Mesodermal cell (in vitro differentiated cells): ENCODE data around the gene GPN2.
A peak's percentile ranks its signal among the peaks of the same experiment; 100 is the strongest.
"Not testable (repeated sequence)": the region's sequence is repeated elsewhere in the genome, so short reads cannot be mapped to it uniquely, and the experiment has no call there.

Source experiments
- H3K27ac ChIP-seq: 2 replicates; pipeline ENCODE4 v1.7.0; 2013; ENCODE audit warnings: mild to moderate bottlenecking, low read depth, low read length, moderate library complexity; ENCODE audit not compliant: severe bottlenecking
- H3K36me3 ChIP-seq: 2 replicates; pipeline ENCODE4 v1.7.1; 2013; ENCODE audit warnings: mild to moderate bottlenecking, low read length, moderate library complexity; ENCODE audit not compliant: control insufficient read depth, insufficient read depth
- H3K4me1 ChIP-seq: one replicate; pipeline ENCODE4 v1.7.1; 2013; ENCODE audit warnings: mild to moderate bottlenecking, low read length; ENCODE audit not compliant: insufficient read depth, control insufficient read depth, poor library complexity, severe bottlenecking
- H3K4me3 ChIP-seq: 2 replicates; pipeline ENCODE4 v1.7.0; 2013; ENCODE audit warnings: low read length, control low read depth, mild to moderate bottlenecking; ENCODE audit not compliant: insufficient read depth, poor library complexity, severe bottlenecking; ENCODE audit errors: extremely low read depth
- H3K9me3 ChIP-seq: 2 replicates; pipeline ENCODE4 v1.7.1; 2013; ENCODE audit warnings: mild to moderate bottlenecking, low read length, moderate library complexity; ENCODE audit not compliant: control insufficient read depth
- WGBS, 2 experiments: methylation state at CpG; one replicate each; pipeline ENCODE4 v1.1.5; 2013; ENCODE audit warnings: missing lambda C conversion rate in 2 of 2; ENCODE audit not compliant: insufficient coverage in 2 of 2; 5-methylcytosine and 5-hydroxymethylcytosine counted together

GPN2 gene

DNA sequence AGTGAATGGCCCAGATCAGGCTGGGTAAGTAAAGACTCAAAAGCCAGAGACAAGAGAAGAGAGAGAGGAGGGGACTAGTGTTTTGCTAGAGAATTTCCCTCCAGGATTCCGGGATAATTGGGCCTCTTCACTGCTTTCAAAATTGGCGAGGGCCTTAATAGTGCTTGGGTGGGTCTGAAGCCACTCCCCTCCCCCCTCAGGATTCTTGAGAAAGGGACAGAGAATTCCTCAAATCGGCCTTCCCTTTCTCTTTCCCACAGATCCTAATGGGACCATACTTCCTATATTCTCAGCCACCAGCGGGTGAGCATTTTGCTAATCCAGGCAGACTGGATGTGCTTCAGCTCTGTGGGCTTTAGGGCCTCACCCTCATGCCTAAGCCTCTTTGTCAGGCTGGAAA, 15.2 kb downstream of the GPN2 start:
- peaks cover 18% of the 10 kb centered on the region for H3K36me3 ChIP-seq
- no peaks in the 10 kb centered on the region for H3K9me3 ChIP-seq
- no peak overlapping the region for H3K4me3 ChIP-seq
- 53 to 69% methylated on average over 3 to 4 of the region's 4 CpGs for WGBS, 2 experiments
- H3K4me1 ChIP-seq = peaks cover 4% of the 10 kb centered on the region
- H3K27ac ChIP-seq = peak overlapping the region; percentile 3

GRCh38 chr1:26873097-26873496, 17.0 kb downstream of the GPN2 start:
- H3K27ac ChIP-seq, H3K4me1 ChIP-seq, H3K4me3 ChIP-seq, H3K9me3 ChIP-seq: not testable (repeated sequence)
- no CpG with 5 or more reads among the region's 2 CpGs for WGBS, 2 experiments
- H3K36me3 ChIP-seq = peaks cover 16% of the 10 kb centered on the region

DNA sequence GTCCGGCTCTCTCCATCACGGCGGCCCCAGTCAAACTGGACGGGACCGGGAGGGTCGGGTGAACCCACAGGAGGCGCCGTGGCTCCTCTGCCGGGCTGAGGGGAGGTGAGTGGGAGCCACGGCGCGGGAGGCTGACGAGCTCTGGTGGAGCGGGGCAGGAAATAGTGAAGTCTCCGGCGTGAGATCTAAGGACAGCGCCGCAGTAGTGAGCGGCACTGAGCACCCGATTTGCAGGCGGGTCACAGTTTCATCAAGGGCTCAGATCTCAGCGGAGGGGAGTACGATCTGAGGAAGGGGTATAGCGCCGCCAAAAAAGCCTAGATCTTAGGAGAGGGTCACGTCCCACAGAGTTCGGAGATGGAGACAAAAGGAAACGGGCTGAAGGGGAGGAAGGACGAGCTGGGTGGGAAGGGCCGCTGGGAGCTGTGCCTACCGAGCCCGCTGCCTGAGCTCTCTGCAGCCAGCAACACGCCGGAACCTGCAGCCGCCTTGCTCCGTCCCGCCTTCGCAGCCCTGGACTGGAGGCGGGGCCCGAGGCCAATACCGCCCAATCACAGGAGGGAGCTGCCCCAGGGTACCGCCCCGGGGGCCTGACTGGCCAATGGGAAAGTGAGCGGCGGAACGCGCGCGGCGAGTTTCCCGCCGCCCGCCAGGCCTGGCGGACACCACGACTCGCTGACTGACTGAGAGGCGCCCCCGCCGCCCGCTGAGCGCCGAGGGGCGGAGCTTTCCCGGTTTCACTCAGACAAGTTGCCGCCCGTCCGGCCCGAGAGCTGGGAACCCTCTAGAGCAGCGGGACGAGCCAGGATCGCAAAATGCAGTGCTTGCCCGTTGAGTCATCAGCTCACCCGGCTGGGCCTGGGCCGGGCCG, 25.2 kb downstream of the GPN2 start:
- peak overlapping the region; percentile 95 for H3K27ac ChIP-seq
- H3K4me3 ChIP-seq = peak overlapping the region; percentile 57
- WGBS, 2 experiments = 0 to 1% methylated on average over 54 to 64 of the region's 75 CpGs
- H3K4me1 ChIP-seq = peaks cover 33% of the 10 kb centered on the region
- no peaks in the 10 kb centered on the region for H3K9me3 ChIP-seq
- H3K36me3 ChIP-seq = no peaks in the 10 kb centered on the region

- peak overlapping the region; percentile 57 for H3K4me3 ChIP-seq
- no peaks in the 10 kb centered on the region for H3K9me3 ChIP-seq
- peaks cover 33% of the 10 kb centered on the region for H3K4me1 ChIP-seq
- H3K27ac ChIP-seq = no peak overlapping the region
- WGBS, 2 experiments = 90 to 95% methylated on average over 10 to 11 of the region's 20 CpGs
- no peaks in the 10 kb centered on the region for H3K36me3 ChIP-seq
These were observed 26.4 kb downstream of the GPN2 start for GRCh38 chr1:26863685-26864077.

DNA sequence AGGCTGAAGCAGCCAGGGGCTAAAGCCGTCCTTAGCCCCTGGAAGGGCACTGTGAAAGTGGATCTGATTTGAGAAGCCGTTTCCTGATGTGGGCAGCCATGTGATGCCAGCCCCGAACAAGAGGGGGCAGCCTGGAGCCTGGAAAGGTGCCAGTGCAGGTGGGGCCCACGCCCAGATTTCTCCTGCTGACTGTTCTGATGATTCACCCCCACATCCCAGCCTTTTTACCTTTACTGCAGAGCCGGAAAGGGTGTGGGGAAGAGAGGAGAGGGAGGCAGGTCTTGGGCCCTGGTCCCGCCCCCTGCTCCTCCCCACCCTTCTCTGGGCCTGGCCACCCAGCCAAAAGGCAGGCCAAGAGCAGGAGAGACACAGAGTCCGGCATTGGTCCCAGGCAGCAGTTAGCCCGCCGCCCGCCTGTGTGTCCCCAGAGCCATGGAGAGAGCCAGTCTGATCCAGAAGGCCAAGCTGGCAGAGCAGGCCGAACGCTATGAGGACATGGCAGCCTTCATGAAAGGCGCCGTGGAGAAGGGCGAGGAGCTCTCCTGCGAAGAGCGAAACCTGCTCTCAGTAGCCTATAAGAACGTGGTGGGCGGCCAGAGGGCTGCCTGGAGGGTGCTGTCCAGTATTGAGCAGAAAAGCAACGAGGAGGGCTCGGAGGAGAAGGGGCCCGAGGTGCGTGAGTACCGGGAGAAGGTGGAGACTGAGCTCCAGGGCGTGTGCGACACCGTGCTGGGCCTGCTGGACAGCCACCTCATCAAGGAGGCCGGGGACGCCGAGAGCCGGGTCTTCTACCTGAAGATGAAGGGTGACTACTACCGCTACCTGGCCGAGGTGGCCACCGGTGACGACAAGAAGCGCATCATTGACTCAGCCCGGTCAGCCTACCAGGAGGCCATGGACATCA, 27.1 kb downstream of the GPN2 start, which contains the start of gene SFN:
TSS of gene SFN (plus strand) at position 369 of the 904 bp plus-strand sequence. CDS start at position 433, 64 bp downstream.
- peak within 1 kb of the TSS; percentile 57 for H3K4me3 ChIP-seq
- WGBS, 2 experiments = 90 to 92% methylated on average over 29 to 34 of the region's 37 CpGs
- H3K36me3 ChIP-seq = no peaks in the 10 kb centered on the region
- H3K9me3 ChIP-seq = no peaks in the 10 kb centered on the region
- no peak within 1 kb of the TSS for H3K27ac ChIP-seq
- peaks cover 33% of the 10 kb centered on the region for H3K4me1 ChIP-seq

- H3K27ac ChIP-seq = no peak overlapping the region
- WGBS, 2 experiments = 93 to 97% methylated on average over 7 of the region's 7 CpGs
These were observed 28.1 kb downstream of the GPN2 start for GRCh38 chr1:26861889-26862378.

DNA sequence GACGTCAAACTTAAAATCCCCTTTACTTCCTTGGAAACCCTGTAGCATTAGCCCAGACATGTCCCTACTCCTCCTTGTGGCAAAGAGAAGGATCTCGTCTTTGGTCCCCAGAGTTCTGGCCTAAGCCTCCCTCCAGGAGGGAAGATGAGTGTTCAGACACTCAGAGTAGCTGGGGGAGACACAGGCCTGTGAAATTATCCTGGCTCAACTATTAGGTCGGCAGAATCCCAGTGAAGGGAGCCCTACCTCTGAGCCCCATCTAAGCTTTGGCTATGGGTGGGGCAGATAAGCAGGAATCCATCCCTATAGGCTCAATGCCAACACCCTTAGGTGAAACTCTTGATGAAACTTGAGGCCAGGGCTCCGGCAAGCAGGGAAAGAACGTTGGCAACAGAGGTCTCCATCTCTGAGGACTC, 28.8 kb downstream of the GPN2 start:
- H3K9me3 ChIP-seq = no peaks in the 10 kb centered on the region
- 74 to 100% methylated on average over 2 to 4 of the region's 5 CpGs for WGBS, 2 experiments
- H3K36me3 ChIP-seq = peaks cover 3% of the 10 kb centered on the region
- peaks cover 29% of the 10 kb centered on the region for H3K4me1 ChIP-seq
- no peak overlapping the region for H3K27ac ChIP-seq
- no peak overlapping the region for H3K4me3 ChIP-seq

More at GRCh38 chr1:26861889-26862378, 28.1 kb downstream of the GPN2 start:
- no peaks in the 10 kb centered on the region for H3K9me3 ChIP-seq
- no peak overlapping the region for H3K4me3 ChIP-seq
- peaks cover 29% of the 10 kb centered on the region for H3K4me1 ChIP-seq
- peaks cover 3% of the 10 kb centered on the region for H3K36me3 ChIP-seq

DNA sequence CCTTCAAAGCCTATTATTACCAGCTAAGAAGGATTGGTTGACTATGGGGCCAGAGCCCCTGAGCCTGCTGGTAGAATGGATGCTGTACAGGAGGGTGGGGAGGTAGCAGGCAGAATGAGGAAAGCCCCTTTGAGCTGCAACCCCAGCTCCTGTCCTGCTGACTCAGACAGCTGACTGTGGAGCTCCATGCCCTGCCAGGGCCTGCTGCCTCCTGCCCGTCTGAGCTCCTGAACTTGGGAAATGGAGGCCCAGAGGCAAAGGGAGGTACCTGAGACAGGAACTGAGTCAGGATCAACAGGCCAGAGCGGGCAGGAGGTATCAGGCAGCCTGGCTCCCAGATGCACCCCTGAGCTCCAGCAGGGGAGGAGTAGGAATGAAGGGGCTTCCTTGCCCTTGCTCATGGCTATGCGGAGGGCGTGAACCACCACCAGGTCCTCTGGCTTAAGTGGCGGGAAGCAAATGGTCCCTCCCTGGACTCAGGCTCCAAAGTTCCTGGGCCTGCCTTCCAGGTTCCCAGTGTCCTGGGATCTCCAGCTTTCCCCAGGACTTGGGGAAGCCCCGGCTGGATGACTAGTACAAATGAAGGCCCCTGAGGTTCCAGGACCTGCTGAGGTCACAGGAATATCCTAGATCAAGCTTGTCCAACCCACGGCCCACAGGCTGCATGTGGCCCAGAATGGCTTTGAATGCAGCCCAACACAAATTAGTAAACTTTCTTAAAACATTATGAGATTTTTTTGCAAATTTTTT, 31.0 kb downstream of the GPN2 start:
- peaks cover 20% of the 10 kb centered on the region for H3K36me3 ChIP-seq
- H3K4me3 ChIP-seq = no peak overlapping the region
- H3K9me3 ChIP-seq = no peaks in the 10 kb centered on the region
- no peak overlapping the region for H3K27ac ChIP-seq
- 92 to 100% methylated on average over 4 to 7 of the region's 7 CpGs for WGBS, 2 experiments
- peaks cover 19% of the 10 kb centered on the region for H3K4me1 ChIP-seq

GRCh38 chr1:26858160-26858559, 31.9 kb downstream of the GPN2 start:
- no peak overlapping the region for H3K4me3 ChIP-seq
- no peak overlapping the region for H3K27ac ChIP-seq
- no peaks in the 10 kb centered on the region for H3K9me3 ChIP-seq

GRCh38 chr1:26857473-26858060, 32.5 kb downstream of the GPN2 start:
- Histone ChIP-seq H3K4me1 (peaks cover 9% of the 10 kb centered on the region), H3K4me3 (no peak overlapping the region), H3K27ac (no peak overlapping the region), H3K9me3 (no peaks in the 10 kb centered on the region), H3K36me3 (peaks cover 33% of the 10 kb centered on the region)
- 97 to 98% methylated on average over 7 to 8 of the region's 8 CpGs for WGBS, 2 experiments

More at GRCh38 chr1:26858160-26858559, 31.9 kb downstream of the GPN2 start:
- Histone ChIP-seq H3K4me1 (peaks cover 10% of the 10 kb centered on the region), H3K36me3 (peaks cover 29% of the 10 kb centered on the region)
- 90 to 93% methylated on average over 3 to 4 of the region's 4 CpGs for WGBS, 2 experiments
